IMR-90 (cell line): ENCODE data around the gene GNG7.

ENCODE experiments used
- POLR2A ChIP-seq: IDR thresholded peaks from 2 replicates; pipeline ENCODE4 v1.6.1; 2012; ENCODE audit warnings: mild to moderate bottlenecking, low read depth, low read length
- RAD21 ChIP-seq: IDR thresholded peaks from 2 replicates; pipeline ENCODE4 v1.6.1; 2012; ENCODE audit warnings: low read length, improper control_type of control experiment
- TF ChIP-seq, protein P1 (sequence below): conservative IDR thresholded peaks from 2 replicates; pipeline ENCODE4 v1.5.1; 2012; ENCODE audit warnings: mild to moderate bottlenecking, low read depth, low read length, improper control_type of control experiment

- TF ChIP-seq, protein P1, sequence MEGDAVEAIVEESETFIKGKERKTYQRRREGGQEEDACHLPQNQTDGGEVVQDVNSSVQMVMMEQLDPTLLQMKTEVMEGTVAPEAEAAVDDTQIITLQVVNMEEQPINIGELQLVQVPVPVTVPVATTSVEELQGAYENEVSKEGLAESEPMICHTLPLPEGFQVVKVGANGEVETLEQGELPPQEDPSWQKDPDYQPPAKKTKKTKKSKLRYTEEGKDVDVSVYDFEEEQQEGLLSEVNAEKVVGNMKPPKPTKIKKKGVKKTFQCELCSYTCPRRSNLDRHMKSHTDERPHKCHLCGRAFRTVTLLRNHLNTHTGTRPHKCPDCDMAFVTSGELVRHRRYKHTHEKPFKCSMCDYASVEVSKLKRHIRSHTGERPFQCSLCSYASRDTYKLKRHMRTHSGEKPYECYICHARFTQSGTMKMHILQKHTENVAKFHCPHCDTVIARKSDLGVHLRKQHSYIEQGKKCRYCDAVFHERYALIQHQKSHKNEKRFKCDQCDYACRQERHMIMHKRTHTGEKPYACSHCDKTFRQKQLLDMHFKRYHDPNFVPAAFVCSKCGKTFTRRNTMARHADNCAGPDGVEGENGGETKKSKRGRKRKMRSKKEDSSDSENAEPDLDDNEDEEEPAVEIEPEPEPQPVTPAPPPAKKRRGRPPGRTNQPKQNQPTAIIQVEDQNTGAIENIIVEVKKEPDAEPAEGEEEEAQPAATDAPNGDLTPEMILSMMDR, result no peak
- TF ChIP-seq POLR2A (no peak), RAD21 (no peak)
These were observed 149.0 kb downstream of the GNG7 start for GRCh38 chr19:2553510-2553909.
